Cardiac muscle cell (in vitro differentiated cells and primary cell): ENCODE results near the gene EPHA4. TPM values are rescaled to one million over a fixed set of nuclear protein-coding genes. Genes with fewer than 3 reads are reported as not detected.
A peak's percentile ranks its signal among the peaks of the same experiment; 100 is the strongest.

Experiments used
- DNase-seq, 2 donors: peaks; one replicate each; pipeline versions ENCODE4 v3.0.0 to v3.0.0-alpha.2; 2010 to 2017; ENCODE audit warnings: low read depth in 1 of 2, low spot score in 1 of 2
- H3K27ac ChIP-seq: fragments of 200-600 bp; sonication (generic); 2 replicates; pipeline ENCODE4 v1.5.1; 2016
- H3K27me3 ChIP-seq: fragments of 200-600 bp; sonication (generic); 2 replicates; pipeline ENCODE4 v1.6.0; 2016; ENCODE audit warnings: control low read depth
- H3K36me3 ChIP-seq: fragments of 200-600 bp; sonication (generic); 2 replicates; pipeline ENCODE4 v1.5.1; 2016; ENCODE audit warnings: control low read depth
- H3K4me1 ChIP-seq: fragments of 200-600 bp; sonication (generic); 2 replicates; pipeline ENCODE4 v1.8.1; 2017; ENCODE audit warnings: low read depth, mild to moderate bottlenecking, mixed run types
- H3K4me3 ChIP-seq: fragments of 200-600 bp; sonication (generic); 2 replicates; pipeline ENCODE4 v1.5.1; 2016; ENCODE audit warnings: mild to moderate bottlenecking
- H3K9me3 ChIP-seq: fragments of 200-600 bp; sonication (generic); 2 replicates; pipeline ENCODE4 v1.5.1; 2017; ENCODE audit warnings: low read depth, mild to moderate bottlenecking, control low read depth
- polyA plus RNA-seq: library from polyadenylated mRNA; unstranded; fragments of >200 nt; fragmentation: Nextera tagmentation; extraction: Ambion mirVana; gene quantifications from 2 replicates; pipeline ENCODE4 v1.2.1, GENCODE V29; 2016
- total RNA-seq: library from RNA; depleted of rRNA; stranded (reverse); fragments of >200 nt; gene quantifications from 2 replicates; pipeline ENCODE4 v1.2.3, GENCODE V29; 2016
- TF ChIP-seq, protein P1 (sequence below): IDR thresholded peaks from 2 replicates; pipeline ENCODE4 v1.5.1; 2012; ENCODE audit warnings: low read depth, mild to moderate bottlenecking, low read length

Gene EPHA4
- total and polyA plus RNA-seq, 2 experiments from 2014 or later: 21.2 to 70.2 TPM

DNA sequence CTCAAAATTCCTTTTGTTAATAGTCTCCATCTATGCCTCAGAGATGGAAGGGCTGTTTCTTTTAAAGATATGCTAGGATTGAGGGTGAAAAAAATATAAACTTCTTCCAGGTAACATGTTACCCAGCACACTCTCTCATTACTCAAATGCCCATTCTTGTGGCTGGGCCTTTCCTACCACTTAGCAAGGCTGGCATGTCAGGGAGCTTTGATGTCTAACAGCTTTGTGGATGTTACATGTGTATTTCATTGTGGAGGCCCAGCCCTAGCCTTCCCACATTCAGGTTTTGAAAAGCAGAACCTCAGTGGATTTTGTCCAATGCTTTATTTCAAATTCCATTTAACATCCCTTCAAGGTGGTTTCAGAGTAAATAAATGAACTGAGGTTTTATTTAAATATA is 191.4 kb downstream of the EPHA4 start:
- Histone ChIP-seq H3K9me3 (no peaks in the 10 kb centered on the region), H3K4me1 (peaks cover 8% of the 10 kb centered on the region), H3K36me3 (no peaks in the 10 kb centered on the region), H3K27ac (no peak overlapping the region), H3K4me3 (no peak overlapping the region), H3K27me3 (no peaks in the 10 kb centered on the region)
- TF ChIP-seq, protein P1, sequence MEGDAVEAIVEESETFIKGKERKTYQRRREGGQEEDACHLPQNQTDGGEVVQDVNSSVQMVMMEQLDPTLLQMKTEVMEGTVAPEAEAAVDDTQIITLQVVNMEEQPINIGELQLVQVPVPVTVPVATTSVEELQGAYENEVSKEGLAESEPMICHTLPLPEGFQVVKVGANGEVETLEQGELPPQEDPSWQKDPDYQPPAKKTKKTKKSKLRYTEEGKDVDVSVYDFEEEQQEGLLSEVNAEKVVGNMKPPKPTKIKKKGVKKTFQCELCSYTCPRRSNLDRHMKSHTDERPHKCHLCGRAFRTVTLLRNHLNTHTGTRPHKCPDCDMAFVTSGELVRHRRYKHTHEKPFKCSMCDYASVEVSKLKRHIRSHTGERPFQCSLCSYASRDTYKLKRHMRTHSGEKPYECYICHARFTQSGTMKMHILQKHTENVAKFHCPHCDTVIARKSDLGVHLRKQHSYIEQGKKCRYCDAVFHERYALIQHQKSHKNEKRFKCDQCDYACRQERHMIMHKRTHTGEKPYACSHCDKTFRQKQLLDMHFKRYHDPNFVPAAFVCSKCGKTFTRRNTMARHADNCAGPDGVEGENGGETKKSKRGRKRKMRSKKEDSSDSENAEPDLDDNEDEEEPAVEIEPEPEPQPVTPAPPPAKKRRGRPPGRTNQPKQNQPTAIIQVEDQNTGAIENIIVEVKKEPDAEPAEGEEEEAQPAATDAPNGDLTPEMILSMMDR: no peak
- DNase-seq: no peak

DNA sequence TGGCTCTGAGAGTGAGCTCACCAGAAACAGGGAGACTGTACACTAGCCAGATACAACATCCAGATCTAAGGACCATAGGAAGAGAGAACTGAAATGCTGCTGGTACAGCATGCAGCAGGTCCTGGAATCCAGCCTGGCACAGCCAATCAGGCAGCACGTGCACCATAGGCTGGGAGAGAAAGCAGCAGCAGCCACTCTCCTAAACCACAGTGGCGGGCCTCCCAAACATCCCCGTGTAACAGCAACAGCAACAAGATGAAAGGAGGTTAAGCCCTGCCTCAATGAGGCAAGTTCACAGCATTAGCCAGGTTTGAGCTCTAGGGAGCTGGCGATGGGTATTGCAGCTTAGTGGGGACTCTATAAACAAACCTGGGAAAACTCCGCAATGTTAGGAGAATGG is 192.0 kb downstream of the EPHA4 start:
- peaks cover 8% of the 10 kb centered on the region for H3K4me1 ChIP-seq
- no peak overlapping the region for H3K27ac ChIP-seq
- no peaks in the 10 kb centered on the region for H3K27me3 ChIP-seq
- H3K4me3 ChIP-seq: no peak overlapping the region
- TF ChIP-seq, protein P1: no peak
- DNase-seq: peak in 1 of 2 donors; percentile 19
- H3K9me3 ChIP-seq: no peaks in the 10 kb centered on the region
- H3K36me3 ChIP-seq: no peaks in the 10 kb centered on the region

DNA sequence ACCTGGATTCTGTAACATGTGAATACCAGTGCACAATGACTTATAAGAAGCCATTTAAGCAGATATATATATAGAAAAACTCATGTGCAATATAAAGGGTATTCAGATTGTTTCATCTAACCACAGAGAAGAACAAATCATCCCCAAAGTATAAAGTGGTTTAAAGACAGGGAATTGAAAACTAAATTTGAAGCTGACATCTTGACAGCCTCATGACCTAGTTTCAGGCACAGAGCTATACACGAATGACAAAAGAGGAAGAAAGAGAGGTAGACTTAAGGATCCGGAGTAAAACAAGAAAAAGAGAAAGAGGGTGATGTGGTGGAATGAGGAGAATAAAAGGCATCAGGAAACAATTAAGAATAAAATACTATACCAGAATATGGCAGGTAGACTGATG is 194.5 kb downstream of the EPHA4 start:
- no peaks in the 10 kb centered on the region for H3K36me3 ChIP-seq
- peaks cover 8% of the 10 kb centered on the region for H3K4me1 ChIP-seq
- no peaks in the 10 kb centered on the region for H3K9me3 ChIP-seq
- TF ChIP-seq, protein P1: no peak
- no peak for DNase-seq
- no peak overlapping the region for H3K4me3 ChIP-seq
- H3K27ac ChIP-seq: no peak overlapping the region
- no peaks in the 10 kb centered on the region for H3K27me3 ChIP-seq

DNA sequence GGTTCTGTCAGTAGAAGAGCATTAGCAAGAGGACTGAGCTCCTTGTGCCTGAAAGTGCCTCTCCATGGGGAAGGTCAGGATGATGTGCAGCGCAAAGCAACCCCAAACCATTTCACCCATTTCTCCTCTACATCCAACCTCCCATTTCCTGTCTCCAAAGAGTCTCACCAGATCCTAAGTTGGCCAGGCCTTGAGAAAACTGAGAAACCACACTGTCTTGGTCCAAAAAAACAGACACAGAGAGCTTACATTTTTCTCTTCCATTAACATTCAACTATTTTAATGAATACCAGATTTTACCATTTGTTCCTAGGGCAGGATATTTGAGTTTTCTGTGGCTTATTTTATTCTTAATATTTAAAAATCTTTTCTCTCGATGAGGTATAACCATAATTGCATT is 195.0 kb downstream of the EPHA4 start:
- Histone ChIP-seq H3K36me3 (no peaks in the 10 kb centered on the region), H3K27me3 (no peaks in the 10 kb centered on the region), H3K4me3 (no peak overlapping the region), H3K9me3 (no peaks in the 10 kb centered on the region), H3K4me1 (peaks cover 8% of the 10 kb centered on the region), H3K27ac (no peak overlapping the region)
- TF ChIP-seq, protein P1: no peak
- no peak for DNase-seq

DNA sequence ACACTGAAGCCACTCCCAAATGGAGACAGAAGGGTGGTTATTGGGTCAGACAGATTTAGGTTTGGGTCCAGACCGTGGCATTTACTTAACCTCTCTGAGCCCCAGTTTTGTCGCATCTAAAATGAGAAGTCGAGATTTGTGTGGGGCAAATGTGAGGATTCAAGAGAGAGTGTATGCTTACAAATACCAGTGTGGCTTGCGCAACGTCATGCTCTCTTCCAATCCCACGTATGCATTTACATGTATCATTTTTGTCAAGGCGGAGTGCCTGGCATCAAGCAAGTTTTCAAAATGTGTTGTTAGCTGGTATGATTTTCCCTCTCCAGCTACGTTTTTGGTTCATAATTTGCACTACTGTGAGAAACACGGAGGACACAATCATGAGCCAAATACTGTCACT is 197.9 kb downstream of the EPHA4 start:
- TF ChIP-seq, protein P1: no peak

DNA sequence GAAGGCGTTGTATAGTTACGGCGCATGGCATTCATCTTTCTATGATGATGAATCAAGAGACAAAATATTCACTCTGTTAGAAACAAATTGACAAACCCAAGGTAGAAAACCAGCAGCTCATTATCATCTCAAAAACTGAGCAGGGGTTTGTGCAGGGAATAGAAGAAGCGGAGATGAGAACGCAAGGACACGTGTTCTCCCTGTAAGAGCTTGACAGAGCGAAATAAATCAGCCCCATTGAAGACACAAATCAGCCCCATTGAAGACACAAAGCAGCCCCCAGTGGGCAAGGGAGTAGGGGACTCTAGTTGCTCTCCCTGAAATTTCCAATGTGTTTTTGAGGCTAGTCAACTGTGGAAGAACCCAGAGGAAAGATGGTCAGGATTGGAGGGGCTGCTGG is 199.2 kb downstream of the EPHA4 start:
- Histone ChIP-seq H3K27me3 (no peaks in the 10 kb centered on the region), H3K36me3 (no peaks in the 10 kb centered on the region), H3K4me3 (no peak overlapping the region), H3K27ac (no peak overlapping the region), H3K9me3 (no peaks in the 10 kb centered on the region), H3K4me1 (peaks cover 11% of the 10 kb centered on the region)
- no peak for DNase-seq
- TF ChIP-seq, protein P1: no peak

More for the DNA sequence above, 197.9 kb downstream of the EPHA4 start:
- Histone ChIP-seq H3K36me3 (no peaks in the 10 kb centered on the region), H3K27ac (no peak overlapping the region), H3K9me3 (no peaks in the 10 kb centered on the region), H3K4me1 (peaks cover 11% of the 10 kb centered on the region), H3K27me3 (no peaks in the 10 kb centered on the region), H3K4me3 (no peak overlapping the region)
- DNase-seq: no peak
